ENCODE measurements around the gene ZDHHC3.

DNA sequence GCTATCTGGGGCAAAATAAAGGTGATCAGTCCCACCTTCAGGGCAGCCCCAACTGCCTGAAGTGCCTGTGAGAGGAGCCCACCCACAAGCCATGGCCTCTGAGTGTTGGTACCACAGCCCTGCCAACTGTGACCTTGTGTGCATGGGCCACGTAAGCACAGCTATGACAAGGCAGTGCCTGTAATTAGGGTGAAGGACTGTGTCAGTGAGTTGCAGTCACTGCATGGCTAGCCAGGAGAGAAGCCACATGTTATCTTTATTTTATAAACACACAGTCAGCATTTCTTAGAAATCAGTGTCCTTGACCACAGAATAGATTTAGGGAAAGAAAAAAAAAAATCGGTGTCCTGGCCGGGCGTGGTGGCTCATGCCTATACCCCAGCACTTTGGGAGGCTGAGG, 24.8 kb upstream of the ZDHHC3 start:
- TF ChIP-seq EP300 (IDR thresholded peaks at IDR 0.05) (no peak), CTCF (IDR thresholded peaks at IDR 0.05) (no peak), POLR2A (IDR thresholded peaks at IDR 0.05) (no peak), POLR2AphosphoS5 (IDR thresholded peaks at IDR 0.05) (no peak)
